ENCODE data around the gene TUBB1. TPM values are rescaled to one million over a fixed set of nuclear protein-coding genes. Genes with fewer than 3 reads are reported as not detected.

Gene TUBB1
- total RNA-seq, 1 experiment from 2014 or later, result not detected

GRCh38 chr20:59026904-59027740 lies 7.9 kb downstream of the TUBB1 start:
- Mint-ChIP-seq H3K4me1 (ENCODE audit: insufficient read depth, unreplicated experiment) (peaks cover 41% of the 10 kb centered on the region), H3K27ac (ENCODE audit: low read depth, unreplicated experiment) (no peak overlapping the region), H3K4me3 (ENCODE audit: unreplicated experiment) (no peak overlapping the region), H3K36me3 (ENCODE audit: insufficient read depth, unreplicated experiment) (peaks cover 94% of the 10 kb centered on the region), H3K9me3 (ENCODE audit: unreplicated experiment) (no peaks in the 10 kb centered on the region), H3K27me3 (ENCODE audit: insufficient read depth, unreplicated experiment) (no peaks in the 10 kb centered on the region)
- ChIA-PET POLR2A (interaction anchor here (0.6 to 0.9 kb wide), 4 partner anchors 9 to 375 kb away, joined by 3 to 5 read pairs (median 4); no protein-coding TSS in a partner anchor), CTCF (no interaction called here)
- no TSS peak for BruUV-seq (replicated peaks)
- no peak for DNase-seq (ENCODE audit: unreplicated experiment)
- intact Hi-C loops (cut with micrococcal nuclease), result no loop called here
- TF ChIP-seq CTCF (IDR thresholded peaks at IDR 0.05; ENCODE audit: unreplicated experiment), result no peak

- CTCF ChIA-PET, result interaction anchor here (0.7 to 1.2 kb wide), 3 partner anchors 149 to 194 kb away, joined by 3 to 4 read pairs (median 3); no protein-coding TSS in a partner anchor
- BruUV-seq (replicated peaks), result no TSS peak
- H3K4me3 Mint-ChIP-seq (ENCODE audit: unreplicated experiment), result no peak overlapping the region
- H3K36me3 Mint-ChIP-seq (ENCODE audit: insufficient read depth, unreplicated experiment), result peaks cover 87% of the 10 kb centered on the region
- intact Hi-C loops (cut with micrococcal nuclease), result no loop called here
- TF ChIP-seq CTCF (IDR thresholded peaks at IDR 0.05; ENCODE audit: unreplicated experiment), result no peak
- H3K27ac Mint-ChIP-seq (ENCODE audit: low read depth, unreplicated experiment), result no peak overlapping the region
- POLR2A ChIA-PET, result interaction anchor here (0.6 to 0.9 kb wide), 2 partner anchors 14 to 51 kb away, joined by 3 read pairs; no protein-coding TSS in a partner anchor
- no peaks in the 10 kb centered on the region for H3K27me3 Mint-ChIP-seq (ENCODE audit: insufficient read depth, unreplicated experiment)
- H3K4me1 Mint-ChIP-seq (ENCODE audit: insufficient read depth, unreplicated experiment), result peaks cover 41% of the 10 kb centered on the region
- no peak for DNase-seq (ENCODE audit: unreplicated experiment)
- H3K9me3 Mint-ChIP-seq (ENCODE audit: unreplicated experiment), result no peaks in the 10 kb centered on the region
Measured at GRCh38 chr20:59027741-59028320, 8.6 kb downstream of the TUBB1 start.

- intact Hi-C loops (cut with micrococcal nuclease), result no loop called here
- DNase-seq (ENCODE audit: unreplicated experiment), result no peak
- no peaks in the 10 kb centered on the region for H3K27me3 Mint-ChIP-seq (ENCODE audit: insufficient read depth, unreplicated experiment)
- BruUV-seq (replicated peaks), result no TSS peak
- H3K4me1 Mint-ChIP-seq (ENCODE audit: insufficient read depth, unreplicated experiment), result peaks cover 41% of the 10 kb centered on the region
- peaks cover 82% of the 10 kb centered on the region for H3K36me3 Mint-ChIP-seq (ENCODE audit: insufficient read depth, unreplicated experiment)
- ChIA-PET POLR2A (interaction anchor here (0.7 to 5.6 kb wide), 5 partner anchors 9 to 140 kb away, joined by 3 to 107 read pairs (median 4); partner anchors contain the start of genes PRELID3B and TUBB1), CTCF (interaction anchor here (0.6 to 1.2 kb wide), 2 partner anchors 47 to 193 kb away, joined by 3 read pairs; no protein-coding TSS in a partner anchor)
- H3K4me3 Mint-ChIP-seq (ENCODE audit: unreplicated experiment), result peak overlapping the region; percentile 54
- no peak for TF ChIP-seq CTCF (IDR thresholded peaks at IDR 0.05; ENCODE audit: unreplicated experiment)
- H3K9me3 Mint-ChIP-seq (ENCODE audit: unreplicated experiment), result no peaks in the 10 kb centered on the region
- peak overlapping the region; percentile 66 for H3K27ac Mint-ChIP-seq (ENCODE audit: low read depth, unreplicated experiment)
Measured at GRCh38 chr20:59028812-59029211, 9.6 kb downstream of the TUBB1 start.
